Lower leg skin (tissue), 4 donors: ENCODE measurements around the gene PXYLP1. TPM values are rescaled to one million over a fixed set of nuclear protein-coding genes. Genes with fewer than 3 reads are reported as not detected.

ENCODE experiments used
- DNase-seq, 2 donors: peaks; one replicate each; pipeline ENCODE4 v3.0.0-alpha.2; 2019; ENCODE audit warnings: low spot score in 2 of 2
- H3K4me3 ChIP-seq: fragments of 200-600 bp; sonication (generic); 2 replicates; pipeline ENCODE4 v1.5.1; 2017; ENCODE audit warnings: mild to moderate bottlenecking, low read depth; ENCODE audit not compliant: poor library complexity, severe bottlenecking
- POLR2A ChIP-seq, 2 donors: fragments of 450-650 bp; IDR thresholded peaks; one replicate each; pipeline ENCODE4 v1.6.1; 2016 to 2017; ENCODE audit warnings: antibody characterized with exemption in 2 of 2, mild to moderate bottlenecking in 1 of 2, moderate library complexity in 1 of 2
- WGBS, 2 donors: methylation state at CpG; one replicate each; pipeline ENCODE4 v1.1.5; 2018; 5-methylcytosine and 5-hydroxymethylcytosine counted together
- intact Hi-C: fragments of 100-400 bp; cut with DNase I; formaldehyde crosslinking; loops from one replicate; pipeline ENCODE4 v1.15.0; 2023; ENCODE audit warnings: low total_unique reads
- total RNA-seq, 4 donors: library from RNA; depleted of rRNA; stranded (reverse); fragments of >200 nt; gene quantifications; one replicate each; pipeline ENCODE4 v1.1.0, GENCODE V29; 2016
- TF ChIP-seq, protein P1 (sequence below), 3 donors: fragments of 450-650 bp; IDR thresholded peaks; one replicate each; pipeline ENCODE4 v1.5.1; 2016; ENCODE audit warnings: antibody characterized with exemption in 3 of 3, mild to moderate bottlenecking in 3 of 3, moderate library complexity in 2 of 3

Gene PXYLP1
- total RNA-seq, 4 donors from 2014 or later: 8.8 to 14.5 (median 10.2) TPM

DNA sequence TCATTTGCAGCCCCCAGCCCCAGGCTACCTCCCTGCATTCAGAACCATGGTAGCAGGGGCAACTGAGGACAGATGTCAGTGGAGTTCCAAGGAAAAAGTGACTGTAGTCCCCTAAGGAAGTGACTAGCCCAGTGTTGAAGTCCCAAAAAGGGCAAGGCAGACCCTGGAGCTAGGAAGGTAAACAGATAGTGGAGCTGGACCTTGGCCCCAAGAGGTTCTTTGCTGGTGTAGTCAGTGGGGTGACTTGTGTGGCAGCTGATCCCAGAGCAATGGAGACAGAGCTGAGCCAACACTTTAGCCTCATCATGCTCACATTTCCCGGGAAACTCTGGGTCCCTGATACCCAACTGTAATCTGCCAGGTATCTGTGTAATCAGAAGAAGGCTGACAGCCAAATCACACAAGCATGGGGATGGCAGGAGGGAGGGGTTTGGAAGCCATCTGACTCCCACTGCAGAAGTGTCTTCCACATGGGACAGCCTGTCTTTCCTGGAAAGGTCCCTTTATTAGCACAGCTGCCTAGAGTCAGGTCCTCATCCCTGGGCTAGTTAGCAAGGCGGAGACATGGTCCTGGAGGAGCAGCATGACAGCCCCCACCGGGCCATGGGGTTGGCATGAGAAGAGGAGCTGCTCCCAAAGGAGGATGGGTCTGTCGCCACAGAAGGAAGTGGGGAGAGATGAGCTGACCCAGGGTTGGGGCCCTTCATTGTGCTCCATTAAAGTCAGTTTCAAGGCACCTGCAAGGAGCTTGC, 39.8 kb downstream of the PXYLP1 start:
- WGBS, 2 donors: 89 to 91% methylated on average over 4 of the region's 4 CpGs
- DNase-seq: peak in 1 of 2 donors; percentile 29

DNA sequence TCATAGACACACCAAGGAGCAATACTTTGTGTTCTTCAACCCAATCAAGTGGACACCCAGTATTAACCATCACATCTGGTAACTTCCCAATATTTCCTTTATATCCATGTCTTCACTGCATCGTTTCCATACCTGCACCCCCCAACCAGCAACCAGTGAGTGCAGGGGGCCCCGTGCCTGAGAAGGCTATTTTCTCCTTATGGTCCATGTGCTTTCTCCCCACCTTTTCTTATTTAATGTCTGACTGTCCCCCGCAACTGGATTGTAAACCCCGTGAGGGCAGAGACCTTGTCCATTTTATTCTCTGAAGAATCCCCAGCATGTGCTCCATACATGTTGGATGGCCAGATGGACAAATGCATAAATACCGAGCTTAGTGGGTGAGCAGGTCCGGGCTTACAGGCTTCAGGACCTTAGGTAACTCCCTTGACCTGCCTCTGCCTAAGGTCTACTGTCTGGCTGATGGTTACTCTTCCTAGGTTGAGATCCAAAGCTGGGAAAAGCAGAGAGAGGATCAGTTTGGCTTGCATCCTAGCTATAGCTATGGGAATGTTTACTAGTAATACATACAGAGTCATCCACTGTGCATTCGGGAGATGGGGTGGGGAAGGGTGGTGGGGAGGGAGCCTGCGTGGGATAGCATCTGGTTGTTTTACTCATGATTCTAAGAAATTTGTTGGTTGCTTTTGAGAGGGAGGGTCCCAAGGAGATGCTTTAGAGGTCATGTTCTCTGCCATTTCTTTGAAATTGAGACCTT, 41.5 kb downstream of the PXYLP1 start:
- H3K4me3 ChIP-seq: no peak overlapping the region
- WGBS, 2 donors: 95 to 96% methylated on average over 8 of the region's 8 CpGs
- intact Hi-C loops: no loop called here
- TF ChIP-seq, protein P1, sequence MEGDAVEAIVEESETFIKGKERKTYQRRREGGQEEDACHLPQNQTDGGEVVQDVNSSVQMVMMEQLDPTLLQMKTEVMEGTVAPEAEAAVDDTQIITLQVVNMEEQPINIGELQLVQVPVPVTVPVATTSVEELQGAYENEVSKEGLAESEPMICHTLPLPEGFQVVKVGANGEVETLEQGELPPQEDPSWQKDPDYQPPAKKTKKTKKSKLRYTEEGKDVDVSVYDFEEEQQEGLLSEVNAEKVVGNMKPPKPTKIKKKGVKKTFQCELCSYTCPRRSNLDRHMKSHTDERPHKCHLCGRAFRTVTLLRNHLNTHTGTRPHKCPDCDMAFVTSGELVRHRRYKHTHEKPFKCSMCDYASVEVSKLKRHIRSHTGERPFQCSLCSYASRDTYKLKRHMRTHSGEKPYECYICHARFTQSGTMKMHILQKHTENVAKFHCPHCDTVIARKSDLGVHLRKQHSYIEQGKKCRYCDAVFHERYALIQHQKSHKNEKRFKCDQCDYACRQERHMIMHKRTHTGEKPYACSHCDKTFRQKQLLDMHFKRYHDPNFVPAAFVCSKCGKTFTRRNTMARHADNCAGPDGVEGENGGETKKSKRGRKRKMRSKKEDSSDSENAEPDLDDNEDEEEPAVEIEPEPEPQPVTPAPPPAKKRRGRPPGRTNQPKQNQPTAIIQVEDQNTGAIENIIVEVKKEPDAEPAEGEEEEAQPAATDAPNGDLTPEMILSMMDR (IDR thresholded peaks at IDR 0.05): no peak
- TF ChIP-seq POLR2A (IDR thresholded peaks at IDR 0.05): no peak
- DNase-seq: no peak

More for the DNA sequence above, 39.8 kb downstream of the PXYLP1 start:
- intact Hi-C loops: no loop called here
- no peak overlapping the region for H3K4me3 ChIP-seq
- TF ChIP-seq, protein P1 (IDR thresholded peaks at IDR 0.05): no peak
- TF ChIP-seq POLR2A (IDR thresholded peaks at IDR 0.05): no peak

GRCh38 chr3:141273700-141274410, 42.2 kb downstream of the PXYLP1 start:
- TF ChIP-seq, protein P1 (IDR thresholded peaks at IDR 0.05): no peak
- TF ChIP-seq POLR2A (IDR thresholded peaks at IDR 0.05): no peak
- WGBS, 2 donors: 89 to 94% methylated on average over 15 of the region's 15 CpGs
- H3K4me3 ChIP-seq: no peak overlapping the region
- intact Hi-C loops: no loop called here
- DNase-seq: no peak

DNA sequence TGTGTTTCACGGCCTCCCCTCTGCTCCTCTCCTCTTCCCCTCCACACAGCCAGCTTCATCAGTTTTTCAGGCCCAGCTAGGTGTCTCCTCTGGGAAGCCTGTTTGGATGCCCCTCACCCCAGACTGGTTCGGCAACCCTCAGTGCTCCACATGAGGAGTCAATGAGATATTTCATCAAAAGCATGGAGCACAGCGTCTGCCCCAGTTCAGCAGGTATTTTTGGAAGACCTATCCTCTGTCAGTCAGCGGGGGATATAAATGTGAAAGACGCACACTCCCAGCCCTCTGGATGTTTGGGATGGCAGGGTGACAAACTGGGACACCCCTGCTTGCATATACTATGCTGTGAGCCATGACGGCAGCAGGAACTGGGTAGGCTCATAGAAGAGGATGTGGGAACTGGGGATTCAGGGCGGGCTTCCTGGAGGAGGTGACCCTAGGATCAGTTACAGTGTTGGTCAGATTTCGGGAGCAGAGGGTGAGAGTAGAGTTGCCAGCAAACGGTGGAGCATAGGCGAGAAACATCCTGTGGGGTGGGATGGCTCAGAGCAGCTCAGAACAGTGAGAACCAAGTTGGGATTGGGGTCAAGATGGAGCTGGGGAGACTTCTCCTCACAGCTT, 42.9 kb downstream of the PXYLP1 start:
- DNase-seq: no peak
- H3K4me3 ChIP-seq: no peak overlapping the region
- intact Hi-C loops: no loop called here
- 87 to 97% methylated on average over 10 of the region's 10 CpGs for WGBS, 2 donors
- TF ChIP-seq, protein P1 (IDR thresholded peaks at IDR 0.05): no peak
- no peak for TF ChIP-seq POLR2A (IDR thresholded peaks at IDR 0.05)

DNA sequence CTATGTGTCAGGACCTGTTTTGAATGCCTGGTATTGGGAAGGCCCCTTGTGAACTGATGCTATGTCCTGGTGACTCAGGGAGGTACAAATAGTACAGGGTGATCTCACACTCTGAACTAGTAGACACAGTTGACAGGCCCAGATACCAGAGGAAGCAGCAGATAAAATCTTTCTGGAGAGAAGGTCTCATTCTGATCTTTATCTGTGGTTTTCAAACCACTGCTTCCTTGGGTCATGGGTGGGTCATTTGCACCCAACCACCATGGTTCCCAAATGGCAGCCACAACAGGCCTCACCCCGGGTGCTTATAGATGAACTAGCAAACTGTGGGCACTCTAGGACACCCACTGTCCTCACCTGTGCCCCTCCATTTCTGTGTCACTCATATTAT, 43.4 kb downstream of the PXYLP1 start:
- H3K4me3 ChIP-seq: no peak overlapping the region
- TF ChIP-seq, protein P1 (IDR thresholded peaks at IDR 0.05): no peak
- no peak for TF ChIP-seq POLR2A (IDR thresholded peaks at IDR 0.05)
- no peak for DNase-seq
- WGBS, 2 donors: 83 to 90% methylated on average over 1 of the region's 1 CpG
- intact Hi-C loops: no loop called here
